Measurements from ENCODE around the gene EVA1C. TPM values are rescaled to one million over a fixed set of nuclear protein-coding genes. Genes with fewer than 3 reads are reported as not detected.
"Not testable (repeated sequence)": the region's sequence is repeated elsewhere in the genome, so short reads cannot be mapped to it uniquely, and the experiment has no call there.

The EVA1C gene
- total RNA-seq: 2.2 and 2.8 TPM in 2 replicates

DNA sequence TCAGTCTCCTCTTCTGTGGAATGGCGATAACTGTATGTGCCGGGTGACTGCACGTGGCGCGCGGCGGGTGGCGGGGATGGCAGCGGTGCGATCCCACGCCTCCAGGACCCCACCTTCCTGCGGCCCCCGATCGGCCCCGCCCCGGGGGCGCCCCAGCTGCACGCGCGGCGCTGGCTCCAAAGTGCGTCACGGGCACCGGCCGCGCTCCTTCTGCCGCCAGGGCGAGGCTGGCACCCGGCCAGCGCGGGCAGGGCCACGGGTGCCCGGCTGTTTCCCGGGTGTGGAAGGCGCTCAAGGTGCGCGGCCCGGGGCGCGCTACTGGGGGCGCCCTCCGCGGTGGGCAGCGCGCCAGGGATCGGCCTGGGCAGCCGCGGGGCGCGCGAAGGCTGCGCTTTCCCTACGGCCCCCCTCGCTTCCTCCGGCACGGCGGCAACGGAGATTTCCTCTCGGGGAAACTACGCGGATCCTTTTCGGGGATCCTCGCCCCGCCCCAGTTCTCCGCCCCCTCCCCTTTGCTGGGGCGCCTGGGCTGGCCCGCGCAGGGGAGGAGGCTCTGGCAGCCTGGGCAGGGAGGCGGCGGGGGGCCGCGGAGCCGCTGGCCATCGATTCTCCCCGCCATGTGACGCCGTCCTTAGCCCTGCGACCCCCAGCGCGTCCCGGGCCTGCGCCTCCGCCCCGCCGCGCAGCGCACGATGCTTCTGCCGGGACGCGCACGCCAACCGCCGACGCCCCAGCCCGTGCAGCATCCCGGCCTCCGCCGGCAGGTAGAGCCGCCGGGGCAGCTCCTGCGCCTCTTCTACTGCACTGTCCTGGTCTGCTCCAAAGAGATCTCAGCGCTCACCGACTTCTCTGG lies at the start of gene EVA1C:
Gene EVA1C (plus strand): TSS at position 545 of the 853 bp plus-strand sequence. CDS start 148 bp downstream, at position 693.
- intact Hi-C loops (cut with micrococcal nuclease): loop anchor here (1.0 to 5.0 kb wide), 5 partner anchors 19 to 680 kb away; partner anchors contain the start of genes MIS18A, SCAF4, SYNJ1 and URB1

- intact Hi-C loops (cut with micrococcal nuclease): no loop called here
These were observed 48.1 kb upstream of the EVA1C start for GRCh38 chr21:32364387-32364786.

DNA sequence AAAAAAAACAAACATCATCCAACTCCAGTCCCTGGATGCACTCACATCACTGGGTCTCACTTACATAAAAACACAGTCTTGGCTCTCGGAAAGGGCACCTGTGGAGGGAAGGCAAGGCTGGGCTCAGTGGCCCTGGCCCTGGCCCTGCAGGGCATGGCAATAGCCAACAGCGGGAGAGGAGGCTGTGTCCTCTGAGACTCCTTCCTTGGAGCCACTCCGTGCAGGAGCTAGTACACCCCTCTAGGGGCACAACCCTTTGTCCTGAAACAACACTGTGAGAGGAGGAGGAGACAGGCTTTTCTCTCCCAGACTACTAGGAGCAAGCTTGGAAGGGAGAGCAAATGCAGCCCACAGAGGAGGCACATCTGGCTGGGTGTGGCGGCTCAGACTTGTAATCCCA lies 47.7 kb upstream of the EVA1C start:
- intact Hi-C loops (cut with micrococcal nuclease): no loop called here

- intact Hi-C loops (cut with micrococcal nuclease): no loop called here
These were observed 46.3 kb upstream of the EVA1C start for GRCh38 chr21:32366191-32366590.

DNA sequence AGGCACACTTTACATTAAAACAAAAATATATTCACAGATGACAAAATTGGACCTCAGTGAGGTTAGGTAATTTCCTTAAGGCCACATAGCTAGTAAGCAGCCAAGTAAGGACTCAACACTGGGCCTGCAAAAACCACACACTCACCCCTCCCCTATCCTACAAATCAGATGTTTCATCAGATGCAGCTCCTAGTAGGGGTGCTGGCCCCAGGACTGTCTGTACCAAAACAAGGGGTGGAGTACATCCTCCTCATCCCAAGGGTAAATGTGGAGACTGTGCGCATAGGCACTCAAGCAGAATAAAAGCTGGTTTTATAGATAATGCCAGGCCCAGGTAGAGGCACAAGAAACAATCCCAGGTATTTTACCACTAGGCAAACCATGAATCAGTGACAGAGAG lies 45.3 kb upstream of the EVA1C start:
- intact Hi-C loops (cut with micrococcal nuclease): no loop called here

- intact Hi-C loops (cut with micrococcal nuclease): no loop called here
These were observed 44.1 kb upstream of the EVA1C start for GRCh38 chr21:32368386-32368785.

GRCh38 chr21:32368961-32369360 lies 43.5 kb upstream of the EVA1C start:
- intact Hi-C loops (cut with micrococcal nuclease): not testable (repeated sequence)

DNA sequence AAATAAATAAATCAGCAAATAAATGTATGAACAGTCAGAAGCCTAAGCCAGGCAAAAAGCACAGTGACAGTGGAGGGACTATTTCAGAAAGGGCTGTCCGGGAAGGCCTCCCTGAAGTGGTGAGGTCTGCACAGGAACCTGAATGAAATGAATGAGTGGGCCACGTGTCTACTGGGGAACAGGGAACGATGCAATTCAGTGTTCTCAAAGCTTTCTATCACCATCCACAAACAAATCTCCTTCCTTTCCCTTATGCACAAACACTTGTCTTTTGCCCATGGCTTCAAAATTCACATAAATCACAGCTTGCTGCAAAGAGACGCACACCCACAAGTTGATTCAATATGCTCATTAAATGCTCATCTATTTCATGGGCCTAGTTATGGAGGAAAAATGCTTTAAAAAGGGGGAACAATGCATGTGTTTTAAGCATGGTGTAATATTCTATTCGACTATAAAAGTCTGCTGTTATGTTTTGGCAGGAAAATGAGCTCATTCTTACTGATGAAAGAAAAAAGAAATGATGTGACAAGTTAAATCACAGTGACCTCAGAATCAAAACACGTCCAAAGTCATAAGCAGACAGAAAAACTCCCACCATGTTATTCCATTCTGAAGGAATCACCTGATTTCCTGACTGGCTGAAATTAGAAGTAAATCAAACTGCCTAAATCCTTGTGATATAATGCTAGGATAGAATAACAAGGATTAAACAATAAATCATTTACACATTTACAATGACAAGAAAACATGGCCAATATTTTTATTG lies 41.3 kb upstream of the EVA1C start:
- intact Hi-C loops (cut with micrococcal nuclease): no loop called here

GRCh38 chr21:32371913-32372314 lies 40.6 kb upstream of the EVA1C start:
- intact Hi-C loops (cut with micrococcal nuclease): no loop called here

DNA sequence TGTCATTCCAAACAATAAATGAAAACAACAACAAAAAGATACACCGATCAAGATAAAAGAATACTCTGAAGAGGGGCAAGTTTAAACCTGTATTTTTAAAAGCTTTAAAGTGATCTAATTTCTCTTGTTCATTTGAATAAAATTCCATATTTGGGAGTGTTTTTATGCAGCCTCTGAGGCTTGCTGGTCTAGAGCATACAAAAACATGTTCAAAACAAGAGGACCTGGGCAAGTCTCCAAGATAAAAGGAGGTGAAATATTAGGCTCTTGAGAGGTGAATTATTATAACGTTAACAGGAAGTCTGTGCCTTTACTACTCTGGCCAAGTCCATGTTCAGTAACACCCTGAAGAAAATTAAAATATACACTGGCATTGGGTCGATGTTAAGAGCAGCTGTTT lies 39.8 kb upstream of the EVA1C start:
- intact Hi-C loops (cut with micrococcal nuclease): no loop called here

GRCh38 chr21:32377506-32377905 lies 35.0 kb upstream of the EVA1C start:
- intact Hi-C loops (cut with micrococcal nuclease): no loop called here

DNA sequence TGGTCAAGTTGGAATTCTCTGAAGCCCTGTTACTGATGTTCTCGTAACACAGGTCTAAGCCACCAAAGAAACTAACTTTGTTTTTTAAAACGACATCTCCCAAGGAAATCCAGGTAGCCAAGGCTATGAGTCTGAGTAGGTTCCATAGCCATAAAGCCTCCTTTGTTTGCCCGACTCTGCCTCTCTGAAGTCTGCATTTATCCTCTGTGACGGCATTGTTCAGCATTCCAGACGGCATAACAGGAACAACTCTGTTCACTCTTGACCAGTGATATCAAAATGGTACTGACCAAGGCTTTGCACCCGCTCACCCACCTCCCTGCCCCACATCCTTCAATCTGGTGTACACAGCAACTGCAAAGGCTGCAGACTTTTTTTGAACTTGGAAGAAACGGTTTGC lies 34.5 kb upstream of the EVA1C start:
- intact Hi-C loops (cut with micrococcal nuclease): no loop called here

DNA sequence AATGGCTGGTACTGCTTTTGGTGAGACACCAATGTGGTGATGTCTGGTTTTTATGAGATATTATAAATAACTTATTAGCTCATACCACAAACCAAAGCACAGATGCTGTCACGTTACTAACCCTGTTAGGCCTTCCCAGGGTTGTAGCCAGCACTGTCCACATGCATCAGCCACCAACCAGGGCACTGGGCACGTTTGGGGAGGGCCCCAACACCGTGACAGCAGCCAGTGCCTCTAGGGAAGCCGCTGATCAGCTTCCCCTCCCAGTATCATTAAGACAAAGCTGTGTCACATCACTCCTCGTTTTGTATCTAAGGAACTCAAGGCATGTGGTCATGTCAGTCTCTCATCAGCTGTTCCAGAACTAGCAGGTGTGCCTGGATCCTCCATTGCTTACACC lies 33.5 kb upstream of the EVA1C start:
- intact Hi-C loops (cut with micrococcal nuclease): no loop called here

DNA sequence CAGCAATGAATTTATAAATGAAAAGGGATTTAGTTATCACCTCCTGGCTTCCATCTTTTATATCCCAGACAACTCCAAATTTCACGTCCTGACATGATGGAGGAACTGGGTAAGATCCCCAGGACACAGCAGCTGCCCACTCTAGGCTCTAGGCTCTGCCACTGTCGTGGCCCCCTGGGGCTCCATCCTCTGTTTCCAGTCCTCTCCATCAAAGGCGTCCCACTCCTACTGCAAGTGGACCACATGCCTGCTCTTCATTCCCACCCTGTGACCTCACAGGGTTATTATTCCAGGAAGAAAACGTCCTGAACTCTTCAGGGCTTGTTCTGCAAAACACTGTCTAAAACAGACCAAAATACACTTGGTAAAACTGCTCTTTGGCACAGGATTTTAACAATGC lies 31.6 kb upstream of the EVA1C start:
- intact Hi-C loops (cut with micrococcal nuclease): no loop called here

- intact Hi-C loops (cut with micrococcal nuclease): no loop called here
These were observed 30.9 kb upstream of the EVA1C start for GRCh38 chr21:32381571-32381970.

DNA sequence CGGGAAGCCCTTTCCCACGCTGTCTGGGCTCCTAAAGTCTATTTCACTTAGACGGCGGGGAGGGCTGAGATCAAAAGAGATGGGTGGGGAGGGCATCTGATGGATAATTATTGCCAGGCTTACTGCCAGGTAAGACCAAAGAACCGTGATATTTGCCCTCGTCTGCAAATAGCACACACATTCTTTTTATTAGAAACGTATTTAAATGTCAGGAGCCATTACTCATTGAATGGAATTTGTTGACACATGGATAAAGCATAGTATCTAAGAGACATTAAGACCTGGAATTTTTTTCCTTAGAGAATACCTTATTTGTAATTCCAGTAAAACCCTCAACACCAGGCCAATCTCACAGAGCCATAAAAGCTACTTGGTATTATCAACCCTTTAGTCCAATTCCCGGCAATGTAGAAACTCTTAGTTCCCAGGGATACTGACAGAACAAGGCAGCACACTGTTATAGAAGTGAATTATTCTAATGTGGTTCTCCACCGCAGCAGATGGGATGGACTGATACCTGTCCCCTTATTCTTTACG lies 30.3 kb upstream of the EVA1C start:
- intact Hi-C loops (cut with micrococcal nuclease): no loop called here

GRCh38 chr21:32383812-32384211 lies 28.7 kb upstream of the EVA1C start:
- intact Hi-C loops (cut with micrococcal nuclease): no loop called here

DNA sequence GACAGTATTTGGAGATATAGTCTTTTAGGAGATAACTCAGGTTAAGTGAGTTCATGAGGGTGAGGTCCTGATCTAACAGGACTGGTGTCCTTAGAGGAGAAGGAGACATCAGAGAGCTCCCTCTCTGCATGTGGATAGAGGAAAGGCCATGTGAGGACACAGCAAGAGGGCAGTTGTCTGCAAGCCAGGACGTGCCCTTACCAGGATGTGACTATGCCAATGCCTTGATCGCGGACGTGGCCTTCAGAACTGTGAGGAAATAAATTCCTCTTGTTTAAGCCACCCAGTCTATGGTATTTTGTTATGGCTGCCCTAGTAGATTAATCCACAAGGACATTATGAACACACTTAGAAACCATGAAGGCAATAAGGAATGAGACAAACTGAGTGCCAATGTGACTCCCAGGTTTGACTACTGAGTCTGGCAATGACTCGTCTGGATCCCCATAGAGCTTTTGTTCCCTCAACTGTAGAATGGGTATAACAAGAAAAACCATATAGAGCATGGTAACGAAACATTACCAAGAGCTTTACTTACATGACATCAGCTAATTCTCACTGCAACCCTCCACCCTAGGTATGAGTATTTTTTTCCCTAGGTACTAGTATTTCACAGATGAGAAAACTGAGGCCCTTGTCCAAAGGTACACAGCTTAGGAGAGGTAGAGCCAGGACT lies 26.2 kb upstream of the EVA1C start:
- intact Hi-C loops (cut with micrococcal nuclease): no loop called here

DNA sequence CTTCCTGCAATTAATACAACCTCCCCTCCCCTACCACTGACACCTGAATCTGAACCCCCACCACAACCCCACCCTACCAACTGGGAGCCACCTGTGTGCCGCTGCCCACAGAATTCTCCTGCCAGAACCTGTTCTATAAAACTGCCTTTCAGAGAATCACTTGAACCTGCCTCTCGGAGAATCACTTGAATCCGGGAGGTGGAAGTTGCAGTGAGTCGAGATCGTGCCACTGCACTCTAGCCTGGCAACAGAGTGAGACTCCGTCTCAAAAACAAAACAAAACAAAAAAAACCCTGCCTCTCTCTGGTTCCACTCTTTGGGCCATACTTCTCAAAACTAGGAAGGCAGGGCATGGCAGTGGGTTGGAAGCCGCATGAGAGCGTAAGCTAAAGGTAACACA lies 25.4 kb upstream of the EVA1C start:
- intact Hi-C loops (cut with micrococcal nuclease): no loop called here

DNA sequence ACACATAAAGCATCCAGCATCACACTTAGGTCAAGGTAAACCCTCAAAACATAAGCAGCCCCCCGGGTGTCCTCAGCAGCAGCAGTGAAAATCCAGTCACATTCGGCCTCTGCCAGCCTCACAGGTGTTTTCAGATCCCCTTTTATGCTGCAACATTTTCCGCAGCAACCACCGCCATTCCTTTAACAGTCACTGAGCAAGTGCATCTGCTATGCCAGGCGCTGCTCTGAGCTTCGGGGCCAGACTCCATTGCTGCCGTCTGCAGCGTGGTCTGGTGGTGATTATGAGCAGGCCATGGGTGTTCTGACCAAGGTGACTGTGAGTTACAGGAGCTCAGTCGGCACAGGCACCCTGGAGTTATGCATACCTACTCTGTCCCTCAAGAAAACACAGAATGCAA lies 24.2 kb upstream of the EVA1C start:
- intact Hi-C loops (cut with micrococcal nuclease): no loop called here

GRCh38 chr21:32389337-32390015 lies 23.0 kb upstream of the EVA1C start:
- intact Hi-C loops (cut with micrococcal nuclease): loop anchor here (5.0 kb wide), 1 partner anchor 1088 kb away; the partner anchor contains the start of gene TMEM50B

All from T-helper 1 cell treated with Interleukin-12 subunit alpha and Interleukin-12 subunit beta and Interleukin-4 antibody, amounts not matched to agents 30 ng/mL and 1 ng/mL, for 36 hours (primary cell).